Skin epidermis (tissue), 12 donors: ENCODE measurements around the gene PHLDA3.
"Not testable (repeated sequence)": the region's sequence is repeated elsewhere in the genome, so short reads cannot be mapped to it uniquely, and the experiment has no call there.

Experiments used
- H3K27ac ChIP-seq, 21 experiments: fragments of 200-600 bp; sonication (generic) in 11 of 21; one replicate each; pipeline ENCODE4 v1.5.0; 2020; ENCODE audit warnings: mild to moderate bottlenecking in 3 of 21, inconsistent platforms in 2 of 21, moderate library complexity in 2 of 21
- H3K4me3 ChIP-seq, 7 experiments: fragments of 200-600 bp; sonication (generic) in 2 of 7; one replicate each; pipeline ENCODE4 v1.5.0; 2020; ENCODE audit warnings: inconsistent platforms in 2 of 7, mild to moderate bottlenecking in 2 of 7, moderate library complexity in 1 of 7

Gene PHLDA3

GRCh38 chr1:201472321-201472720, 3.3 kb upstream of the PHLDA3 start:
- H3K4me3 ChIP-seq, result not testable (repeated sequence)
- peak overlapping the region in 2 of 21 experiments; percentile 3 to 18 for H3K27ac ChIP-seq

- H3K4me3 ChIP-seq, result no peak overlapping the region
- H3K27ac ChIP-seq, result peak overlapping the region in 3 of 21 experiments; percentile 3 to 94 (median 62)
Measured at GRCh38 chr1:201471772-201472171, 2.8 kb upstream of the PHLDA3 start.

- Histone ChIP-seq H3K4me3 (no peak overlapping the region), H3K27ac (peak overlapping the region in 3 of 21 experiments; percentile 88 to 95 (median 94))
Measured at GRCh38 chr1:201470581-201470980, 1.6 kb upstream of the PHLDA3 start.

GRCh38 chr1:201469645-201470074, 672 bp upstream of the PHLDA3 start:
- H3K4me3 ChIP-seq, result peak overlapping the region; percentile 53 to 87 (median 75)
- peak overlapping the region in 19 of 21 experiments; percentile 18 to 99 (median 95) for H3K27ac ChIP-seq

- Histone ChIP-seq H3K4me3 (peak overlapping the region; percentile 53 to 87 (median 75)), H3K27ac (peak overlapping the region; percentile 76 to 99 (median 95))
Measured at GRCh38 chr1:201468501-201468843, 516 bp downstream of the PHLDA3 start.

GRCh38 chr1:201466492-201466891, 2.5 kb downstream of the PHLDA3 start:
- Histone ChIP-seq H3K27ac (peak overlapping the region in 17 of 21 experiments; percentile 31 to 99 (median 94)), H3K4me3 (peak overlapping the region; percentile 53 to 87 (median 75))

GRCh38 chr1:201465698-201466290, 3.2 kb downstream of the PHLDA3 start:
- peak overlapping the region; percentile 53 to 87 (median 75) for H3K4me3 ChIP-seq
- peak overlapping the region in 15 of 21 experiments; percentile 41 to 99 (median 94) for H3K27ac ChIP-seq

GRCh38 chr1:201463071-201463552, 5.9 kb downstream of the PHLDA3 start:
- Histone ChIP-seq H3K4me3 (no peak overlapping the region), H3K27ac (peak overlapping the region in 16 of 21 experiments; percentile 55 to 97 (median 85))

GRCh38 chr1:201461645-201462441, 7.1 kb downstream of the PHLDA3 start:
- H3K4me3 ChIP-seq, result no peak overlapping the region
- H3K27ac ChIP-seq, result peak overlapping the region in 20 of 21 experiments; percentile 47 to 97 (median 84)

- Histone ChIP-seq H3K4me3 (no peak overlapping the region), H3K27ac (peak overlapping the region in 20 of 21 experiments; percentile 47 to 97 (median 84))
Measured at GRCh38 chr1:201460814-201461644, 8.0 kb downstream of the PHLDA3 start.

GRCh38 chr1:201459775-201460174, 9.2 kb downstream of the PHLDA3 start:
- no peak overlapping the region for H3K4me3 ChIP-seq
- H3K27ac ChIP-seq, result peak overlapping the region in 6 of 21 experiments; percentile 2 to 94 (median 54)

GRCh38 chr1:201459052-201459451, 9.9 kb downstream of the PHLDA3 start:
- Histone ChIP-seq H3K27ac (no peak overlapping the region), H3K4me3 (no peak overlapping the region)

GRCh38 chr1:201457508-201457960, 11.5 kb downstream of the PHLDA3 start:
- H3K27ac ChIP-seq, result peak overlapping the region in 17 of 21 experiments; percentile 6 to 80 (median 61)
- H3K4me3 ChIP-seq, result no peak overlapping the region

GRCh38 chr1:201456499-201457309, 12.3 kb downstream of the PHLDA3 start:
- Histone ChIP-seq H3K4me3 (no peak overlapping the region), H3K27ac (peak overlapping the region in 19 of 21 experiments; percentile 6 to 80 (median 64))

GRCh38 chr1:201455098-201455497, 13.9 kb downstream of the PHLDA3 start:
- peak overlapping the region in 3 of 21 experiments; percentile 36 to 70 (median 58) for H3K27ac ChIP-seq
- H3K4me3 ChIP-seq, result no peak overlapping the region

GRCh38 chr1:201454608-201455007, 14.4 kb downstream of the PHLDA3 start:
- H3K4me3 ChIP-seq, result no peak overlapping the region
- peak overlapping the region in 2 of 21 experiments; percentile 36 to 44 for H3K27ac ChIP-seq

- H3K4me3 ChIP-seq, result no peak overlapping the region
- H3K27ac ChIP-seq, result peak overlapping the region in 1 of 21 experiments; percentile 77
Measured at GRCh38 chr1:201452866-201453265, 16.1 kb downstream of the PHLDA3 start.

- peak overlapping the region in 14 of 21 experiments; percentile 3 to 65 (median 40) for H3K27ac ChIP-seq
- H3K4me3 ChIP-seq, result no peak overlapping the region
Measured at GRCh38 chr1:201450721-201451291, 18.2 kb downstream of the PHLDA3 start.
